OCI-LY1 (cell line): ENCODE measurements around the gene CIPC.

Source experiments
- H2AFZ ChIP-seq: fragments of 200-600 bp; sonication (generic), shearing (Covaris generic); 2 replicates; pipeline ENCODE4 v1.6.0; 2014; ENCODE audit warnings: antibody characterized with exemption, mild to moderate bottlenecking, low read length
- H3F3A ChIP-seq: fragments of 200-600 bp; sonication (generic), shearing (Covaris generic); 2 replicates; pipeline ENCODE4 v1.6.0; 2014; ENCODE audit warnings: mild to moderate bottlenecking, antibody characterized with exemption, low read length, moderate library complexity; ENCODE audit not compliant: insufficient read depth
- H3K27ac ChIP-seq: fragments of 200-600 bp; sonication (generic); 2 replicates; pipeline ENCODE4 v1.5.1; 2014; ENCODE audit warnings: low read length, mixed run types, mild to moderate bottlenecking, low read depth; ENCODE audit not compliant: poor library complexity, severe bottlenecking
- H3K27me3 ChIP-seq: fragments of 200-600 bp; sonication (generic); 2 replicates; pipeline ENCODE4 v1.6.0; 2014; ENCODE audit warnings: antibody characterized with exemption, mild to moderate bottlenecking, low read length, moderate library complexity; ENCODE audit not compliant: insufficient read depth
- H3K36me3 ChIP-seq: fragments of 200-600 bp; sonication (generic); 2 replicates; pipeline ENCODE4 v1.6.1; 2014; ENCODE audit warnings: mild to moderate bottlenecking, antibody characterized with exemption, low read length, moderate library complexity, mixed read lengths; ENCODE audit not compliant: insufficient read depth
- H3K4me1 ChIP-seq: fragments of 200-600 bp; sonication (generic); 2 replicates; pipeline ENCODE4 v1.5.1; 2014; ENCODE audit warnings: mild to moderate bottlenecking, low read length, moderate library complexity; ENCODE audit not compliant: insufficient read depth, severe bottlenecking
- H3K4me2 ChIP-seq: fragments of 200-600 bp; sonication (generic), shearing (Covaris generic); 2 replicates; pipeline ENCODE4 v1.6.1; 2014; ENCODE audit warnings: low read length
- H3K4me3 ChIP-seq: fragments of 200-600 bp; sonication (generic); 2 replicates; pipeline ENCODE4 v1.5.1; 2014; ENCODE audit warnings: low read length, low read depth, mild to moderate bottlenecking, mixed read lengths; ENCODE audit not compliant: poor library complexity, severe bottlenecking
- H3K79me2 ChIP-seq: fragments of 200-600 bp; shearing (Covaris generic); 2 replicates; pipeline ENCODE4 v1.6.1; 2016; ENCODE audit warnings: mixed run types, low read length, mixed read lengths; ENCODE audit not compliant: insufficient read depth
- H3K9ac ChIP-seq: fragments of 200-600 bp; sonication (generic), shearing (Covaris generic); 2 replicates; pipeline ENCODE4 v1.6.1; 2014; ENCODE audit warnings: mild to moderate bottlenecking, low read length, mixed read lengths
- H3K9me2 ChIP-seq: fragments of 200-600 bp; sonication (generic), shearing (Covaris generic); 2 replicates; pipeline ENCODE4 v1.6.1; 2014; ENCODE audit warnings: low read depth, mild to moderate bottlenecking, low read length, mixed read lengths
- H3K9me3 ChIP-seq: fragments of 200-600 bp; shearing (Covaris generic); 2 replicates; pipeline ENCODE4 v1.6.1; 2014; ENCODE audit warnings: low read length, mixed read lengths
- H4K20me1 ChIP-seq: fragments of 200-600 bp; sonication (generic), shearing (Covaris generic); 2 replicates; pipeline ENCODE4 v1.6.0; 2016; ENCODE audit warnings: mild to moderate bottlenecking, low read length; ENCODE audit not compliant: insufficient read depth
- EZH2 ChIP-seq: fragments of 200-600 bp; sonication (generic), shearing (Covaris generic); IDR thresholded peaks from 2 replicates; pipeline ENCODE4 v1.8.0; 2017; ENCODE audit warnings: borderline replicate concordance, mixed run types, mild to moderate bottlenecking, antibody characterized with exemption, low read length, moderate library complexity, mixed read lengths
- TF ChIP-seq, protein P1 (sequence below): fragments of 200-600 bp; sonication (generic), shearing (Covaris generic); IDR thresholded peaks from 2 replicates; pipeline ENCODE4 v1.5.1; 2017; ENCODE audit warnings: mild to moderate bottlenecking, antibody characterized with exemption, low read length, moderate library complexity, mixed read lengths

The CIPC gene

DNA sequence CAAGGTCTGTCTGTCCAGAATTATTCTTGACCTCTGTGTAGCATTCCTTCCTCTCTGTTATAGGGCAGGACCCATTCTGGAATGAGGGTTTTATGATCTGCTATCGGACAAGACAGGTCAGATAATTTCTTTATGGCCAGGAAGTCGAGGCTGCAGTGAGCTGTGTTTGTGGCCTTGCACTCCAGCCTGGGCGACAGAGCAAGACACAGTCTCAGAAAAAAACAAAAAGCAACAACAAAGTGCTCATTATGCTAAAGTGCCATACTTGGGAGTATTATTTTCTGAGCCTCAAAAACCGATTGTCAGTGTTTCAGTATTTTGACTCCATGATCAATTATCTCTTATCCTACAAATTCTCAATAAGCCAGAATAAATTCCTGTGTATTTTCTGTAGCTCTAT lies 4.1 kb downstream of the CIPC start:
- Histone ChIP-seq H3K36me3 (peaks cover 33% of the 10 kb centered on the region), H3K9me3 (no peaks in the 10 kb centered on the region), H3K9me2 (no peaks in the 10 kb centered on the region), H3K27ac (peak overlapping the region; percentile 81), H3K9ac (peak overlapping the region; percentile 28; the same call in 1 of the 2 replicates), H3K79me2 (peaks cover 12% of the 10 kb centered on the region), H3F3A (no peaks in the 10 kb centered on the region), H3K4me1 (peaks cover 58% of the 10 kb centered on the region), H3K27me3 (no peaks in the 10 kb centered on the region), H3K4me2 (peak overlapping the region; percentile 16; the same call in 1 of the 2 replicates), H2AFZ (no peak overlapping the region), H4K20me1 (no peaks in the 10 kb centered on the region), H3K4me3 (no peak overlapping the region)
- no peak for TF ChIP-seq EZH2
- TF ChIP-seq, protein P1, sequence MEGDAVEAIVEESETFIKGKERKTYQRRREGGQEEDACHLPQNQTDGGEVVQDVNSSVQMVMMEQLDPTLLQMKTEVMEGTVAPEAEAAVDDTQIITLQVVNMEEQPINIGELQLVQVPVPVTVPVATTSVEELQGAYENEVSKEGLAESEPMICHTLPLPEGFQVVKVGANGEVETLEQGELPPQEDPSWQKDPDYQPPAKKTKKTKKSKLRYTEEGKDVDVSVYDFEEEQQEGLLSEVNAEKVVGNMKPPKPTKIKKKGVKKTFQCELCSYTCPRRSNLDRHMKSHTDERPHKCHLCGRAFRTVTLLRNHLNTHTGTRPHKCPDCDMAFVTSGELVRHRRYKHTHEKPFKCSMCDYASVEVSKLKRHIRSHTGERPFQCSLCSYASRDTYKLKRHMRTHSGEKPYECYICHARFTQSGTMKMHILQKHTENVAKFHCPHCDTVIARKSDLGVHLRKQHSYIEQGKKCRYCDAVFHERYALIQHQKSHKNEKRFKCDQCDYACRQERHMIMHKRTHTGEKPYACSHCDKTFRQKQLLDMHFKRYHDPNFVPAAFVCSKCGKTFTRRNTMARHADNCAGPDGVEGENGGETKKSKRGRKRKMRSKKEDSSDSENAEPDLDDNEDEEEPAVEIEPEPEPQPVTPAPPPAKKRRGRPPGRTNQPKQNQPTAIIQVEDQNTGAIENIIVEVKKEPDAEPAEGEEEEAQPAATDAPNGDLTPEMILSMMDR, result no peak

DNA sequence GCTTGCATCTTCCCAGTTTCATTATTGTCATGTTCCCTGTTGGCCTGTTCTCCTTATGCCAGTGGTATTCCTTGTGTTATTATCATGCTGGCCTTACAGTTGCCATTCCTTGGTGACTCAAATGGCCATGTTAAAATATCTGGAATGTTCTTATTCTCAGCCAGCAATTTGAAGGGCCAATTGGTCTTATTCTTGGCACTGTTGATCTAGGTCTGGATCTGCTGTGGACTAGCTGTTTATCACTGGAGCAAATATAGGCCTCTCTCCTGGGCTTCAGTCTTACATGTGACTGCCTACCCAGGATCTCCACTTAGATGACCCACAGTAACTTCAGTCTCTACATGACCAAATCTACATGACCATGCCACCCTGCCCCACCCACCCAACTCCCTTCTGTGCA lies 5.4 kb downstream of the CIPC start:
- no peak overlapping the region for H2AFZ ChIP-seq
- H4K20me1 ChIP-seq, result no peaks in the 10 kb centered on the region
- H3K27me3 ChIP-seq, result no peaks in the 10 kb centered on the region
- H3K9ac ChIP-seq, result no peak overlapping the region
- H3K4me1 ChIP-seq, result peaks cover 57% of the 10 kb centered on the region
- no peak overlapping the region for H3K27ac ChIP-seq
- H3K79me2 ChIP-seq, result peaks cover 12% of the 10 kb centered on the region
- H3K36me3 ChIP-seq, result peaks cover 47% of the 10 kb centered on the region
- no peaks in the 10 kb centered on the region for H3F3A ChIP-seq
- TF ChIP-seq EZH2, result no peak
- TF ChIP-seq, protein P1, result no peak
- no peak overlapping the region for H3K4me3 ChIP-seq
- no peak overlapping the region for H3K4me2 ChIP-seq
- no peaks in the 10 kb centered on the region for H3K9me2 ChIP-seq
- H3K9me3 ChIP-seq, result no peaks in the 10 kb centered on the region

GRCh38 chr14:77103951-77104350 lies 5.9 kb downstream of the CIPC start:
- Histone ChIP-seq H3K9me3 (no peaks in the 10 kb centered on the region), H3K9ac (no peak overlapping the region), H3K4me1 (peaks cover 54% of the 10 kb centered on the region), H3K36me3 (peaks cover 50% of the 10 kb centered on the region), H3F3A (no peaks in the 10 kb centered on the region), H3K27me3 (no peaks in the 10 kb centered on the region), H3K27ac (no peak overlapping the region), H3K4me3 (no peak overlapping the region), H3K9me2 (no peaks in the 10 kb centered on the region), H3K4me2 (no peak overlapping the region), H4K20me1 (no peaks in the 10 kb centered on the region), H3K79me2 (peaks cover 12% of the 10 kb centered on the region), H2AFZ (no peak overlapping the region)
- TF ChIP-seq EZH2, result no peak
- TF ChIP-seq, protein P1, result no peak
